SU-DHL-6 (cell line): ENCODE results near the gene ABCD1.
"Not testable (repeated sequence)": the region's sequence is repeated elsewhere in the genome, so short reads cannot be mapped to it uniquely, and the experiment has no call there.

Source experiments
- CTCF ChIP-seq: fragments of 200-600 bp; sonication (generic); IDR thresholded peaks from one replicate; pipeline ENCODE4 v1.5.1; 2017; ENCODE audit warnings: antibody characterized with exemption, mild to moderate bottlenecking, low read length, moderate library complexity; ENCODE audit not compliant: insufficient read depth, poor library complexity, severe bottlenecking
- EZH2phosphoT487 ChIP-seq: fragments of 200-600 bp; sonication (generic), shearing (Covaris generic); conservative IDR thresholded peaks from 2 replicates; pipeline ENCODE4 v1.6.1; 2018; ENCODE audit warnings: mild to moderate bottlenecking, antibody characterized with exemption, low read length, moderate library complexity, mixed read lengths

GRCh38 chrX:153683486-153683885, 41.2 kb upstream of the ABCD1 start:
- not testable (repeated sequence) for TF ChIP-seq CTCF, EZH2phosphoT487
